ENCODE measurements around the gene FUBP3.

FUBP3 gene

DNA sequence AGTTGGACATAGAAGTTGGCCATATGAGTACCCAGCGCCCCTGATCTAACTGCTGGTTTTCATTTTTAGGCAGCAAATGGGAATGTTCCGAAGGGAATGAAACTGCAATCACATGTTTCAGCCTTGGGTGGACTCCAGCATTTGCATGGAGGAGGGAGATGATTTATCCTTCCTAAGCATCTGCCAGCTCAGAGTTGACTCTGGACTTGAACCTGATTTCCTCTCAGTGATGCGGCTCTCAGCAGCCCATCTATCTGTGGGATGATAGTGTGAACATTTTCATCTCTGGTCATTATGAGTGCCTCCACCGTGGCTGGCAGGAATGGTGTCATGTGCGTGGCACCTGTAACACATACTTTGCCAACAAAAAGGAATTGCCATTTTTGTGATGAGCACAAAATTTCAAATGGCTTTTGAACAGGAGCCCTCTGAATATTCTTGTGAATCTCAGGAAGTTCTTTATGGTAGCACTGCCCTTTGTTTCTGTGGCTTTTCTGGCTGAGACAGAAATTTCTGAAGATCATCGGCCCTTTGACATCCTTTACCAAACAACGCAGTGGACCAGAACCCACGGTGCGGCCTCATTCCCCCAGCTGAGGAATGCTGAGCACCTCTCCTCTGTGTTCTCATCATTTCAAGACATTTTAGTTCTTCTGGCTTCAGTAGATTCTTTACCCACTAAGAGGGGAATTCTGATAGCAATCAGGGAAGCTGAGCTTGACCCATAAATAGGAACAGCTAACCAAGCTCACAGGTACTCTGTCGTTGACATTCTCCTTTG is 28.5 kb downstream of the FUBP3 start:
- no peak for DNase-seq (ENCODE audit: low spot score)

DNA sequence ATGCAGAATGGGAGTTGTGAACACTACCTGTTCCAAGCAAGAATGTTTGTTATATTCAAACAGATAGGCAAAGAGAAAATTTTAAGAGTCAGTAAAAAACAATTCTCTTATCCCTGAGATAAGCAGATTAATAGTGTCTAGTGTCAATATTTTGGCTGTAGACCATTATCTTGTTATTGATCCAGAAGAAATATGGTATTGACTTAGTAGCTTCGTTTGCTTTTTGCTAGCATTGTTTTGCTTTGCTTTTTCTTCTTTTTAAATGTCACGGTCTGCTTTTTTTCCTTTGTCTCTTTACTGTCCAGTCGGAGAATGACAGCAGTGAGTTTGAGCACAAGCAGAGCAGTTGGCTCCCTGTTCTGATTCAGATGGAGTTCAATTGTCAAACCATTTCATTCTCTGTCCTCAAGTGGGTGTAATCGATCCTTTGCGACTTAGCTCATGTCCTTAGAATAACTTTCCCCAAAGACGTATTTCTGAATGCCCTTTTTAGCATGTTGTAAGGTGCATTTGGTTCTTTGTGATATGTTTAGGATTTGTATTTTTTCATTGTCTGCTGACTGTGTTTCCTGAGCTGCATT is 29.3 kb downstream of the FUBP3 start:
- DNase-seq (ENCODE audit: low spot score) = no peak

DNA sequence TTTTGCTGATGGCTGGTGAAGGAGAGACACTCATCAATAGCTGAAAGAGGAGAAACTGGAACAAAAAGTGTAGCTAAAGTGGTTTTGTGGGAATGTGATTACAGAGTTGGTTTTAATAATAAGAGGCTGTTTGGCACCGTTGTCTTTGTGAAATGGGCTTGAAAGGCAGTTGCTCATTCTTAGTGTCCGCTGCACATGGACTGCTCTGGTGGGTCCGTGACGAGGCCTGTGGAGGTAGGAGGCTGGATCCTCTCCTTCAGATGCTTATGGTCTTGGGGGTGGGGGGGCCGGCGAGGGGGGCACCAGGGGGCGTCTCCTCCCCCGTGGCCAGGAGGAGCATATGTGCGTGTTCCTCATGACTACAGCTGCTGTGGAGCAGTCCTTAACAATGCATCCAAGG is 29.8 kb downstream of the FUBP3 start:
- DNase-seq (ENCODE audit: low spot score) = no peak

DNA sequence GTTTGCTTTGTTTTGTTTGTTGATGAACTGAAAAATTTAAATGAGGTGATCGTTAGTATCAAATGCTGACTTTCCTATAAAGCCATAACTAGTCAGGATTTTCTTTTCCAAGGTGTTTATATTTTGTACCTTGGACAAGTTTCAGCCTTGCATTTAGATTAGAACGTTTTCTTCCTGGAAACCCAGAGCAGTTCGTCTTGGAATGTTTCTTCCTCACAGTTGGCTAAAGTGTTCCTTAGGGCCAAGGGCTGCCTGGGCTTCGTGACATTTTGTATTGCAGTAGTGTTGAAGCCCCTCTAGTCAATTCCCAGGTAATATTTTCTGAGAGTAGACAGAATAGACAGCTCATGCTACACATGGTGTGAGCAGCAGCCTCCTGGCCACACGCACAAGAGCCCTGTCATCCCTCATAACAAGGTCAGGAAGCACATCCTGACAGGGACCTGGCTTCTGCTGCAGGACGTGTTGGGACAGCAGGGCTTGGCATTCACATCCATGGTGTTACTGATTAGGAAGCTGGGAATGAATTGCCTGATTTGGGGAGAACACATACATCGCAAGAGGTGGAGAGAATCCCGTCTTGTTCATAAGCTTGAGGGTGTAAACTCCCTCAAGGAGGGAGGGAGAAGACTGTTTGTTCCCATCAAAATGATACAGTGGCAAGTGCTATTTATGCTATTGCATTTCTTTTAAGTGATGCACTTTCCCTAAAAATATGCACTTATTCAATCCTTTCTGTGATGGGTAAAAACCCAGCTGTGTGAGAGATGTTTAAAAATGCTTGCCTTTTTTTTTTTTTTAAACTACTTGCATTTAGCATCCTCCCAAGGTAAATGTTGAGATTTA is 31.7 kb downstream of the FUBP3 start:
- DNase-seq (ENCODE audit: low spot score) = no peak

DNA sequence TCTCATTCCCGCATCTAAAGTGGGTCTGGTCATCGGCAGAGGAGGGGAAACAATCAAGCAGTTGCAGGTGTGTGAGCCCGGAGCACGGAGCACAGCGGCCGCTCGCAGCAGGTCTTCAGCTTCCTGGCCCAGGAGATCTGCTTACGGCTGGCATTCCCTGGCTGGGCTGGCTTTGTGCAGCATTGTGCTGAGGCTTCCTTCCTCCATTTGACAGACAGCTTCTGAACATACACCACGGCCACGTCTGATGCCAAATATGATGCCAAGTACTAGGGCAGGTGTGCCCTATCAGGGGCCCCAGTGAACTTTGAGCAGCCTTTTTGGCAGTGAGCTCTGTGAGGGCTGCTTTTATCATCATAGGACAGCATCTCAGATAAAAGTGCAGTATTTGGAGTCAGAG is 37.1 kb downstream of the FUBP3 start:
- no peak for DNase-seq (ENCODE audit: low spot score)

DNA sequence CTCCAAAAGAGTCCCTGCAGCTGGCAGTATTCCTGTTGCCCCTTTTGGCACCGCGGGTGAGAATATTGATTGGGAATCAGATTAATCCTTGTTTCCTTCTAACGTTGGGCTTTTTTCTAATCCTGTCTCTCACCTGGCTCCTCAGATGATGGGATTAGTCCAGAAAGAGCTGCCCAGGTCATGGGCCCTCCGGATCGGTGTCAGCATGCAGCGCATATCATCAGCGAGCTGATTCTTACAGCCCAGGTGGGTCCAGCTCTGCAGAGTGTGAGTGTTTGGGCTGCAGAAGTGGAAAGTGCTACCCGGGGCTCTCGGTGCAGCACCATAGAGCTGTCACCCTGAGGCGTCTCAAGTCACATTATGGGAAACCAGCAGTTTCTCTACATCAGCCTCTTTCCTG is 44.1 kb downstream of the FUBP3 start:
- no peak for DNase-seq (ENCODE audit: low spot score)

DNA sequence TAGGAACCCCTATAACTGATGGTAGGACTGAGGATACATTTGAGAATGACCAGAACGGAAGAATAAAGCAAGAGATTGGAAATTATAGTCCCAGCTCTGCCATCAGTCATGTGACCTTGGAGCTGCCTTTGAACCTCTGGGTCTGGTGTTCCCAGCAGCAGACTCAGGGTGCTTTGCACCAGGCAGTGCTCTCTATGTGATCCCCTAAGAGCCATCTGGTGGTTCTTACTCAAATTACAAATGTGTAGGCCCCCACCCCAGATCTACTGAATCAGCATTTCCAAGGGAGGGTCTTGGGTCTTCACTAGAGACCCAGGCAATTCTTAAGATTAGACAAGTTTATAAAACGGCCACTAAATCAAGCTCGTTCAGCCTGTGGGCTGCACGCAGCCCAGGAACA is 44.8 kb downstream of the FUBP3 start:
- DNase-seq (ENCODE audit: low spot score) = peak; percentile 35

DNA sequence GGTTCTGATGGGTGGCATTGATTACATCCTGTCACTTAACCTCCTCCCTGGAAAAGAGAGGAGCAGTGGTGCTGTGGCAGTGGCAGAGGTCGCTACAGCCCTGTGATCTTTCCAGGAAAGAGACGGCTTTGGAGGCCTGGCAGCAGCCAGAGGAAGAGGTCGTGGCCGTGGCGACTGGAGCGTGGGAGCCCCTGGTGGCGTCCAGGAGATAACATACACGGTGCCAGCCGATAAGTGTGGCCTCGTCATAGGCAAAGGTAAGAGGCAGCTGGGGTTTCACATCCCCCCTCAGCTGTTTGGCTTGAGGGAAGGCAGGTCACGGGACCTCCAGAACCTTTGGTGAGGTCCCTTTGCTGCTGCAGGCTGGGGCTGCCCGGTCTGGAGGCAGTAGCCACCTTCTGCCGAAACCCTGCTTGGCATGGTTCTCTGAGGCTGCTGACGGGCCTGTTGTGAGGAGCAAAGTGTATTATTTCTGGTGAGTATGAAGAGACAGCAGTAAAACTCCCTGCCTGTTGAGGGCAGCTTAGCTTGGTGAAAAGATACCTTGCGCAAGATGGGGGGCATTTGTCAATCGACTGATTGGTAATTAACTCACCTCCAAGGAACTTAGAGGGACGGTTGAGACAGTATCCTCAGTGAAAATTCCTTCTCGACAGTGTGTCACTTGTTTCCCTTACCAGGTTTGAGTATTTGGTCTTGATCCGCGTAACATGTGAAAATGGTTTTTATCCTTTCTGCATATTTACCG is 47.0 kb downstream of the FUBP3 start:
- no peak for DNase-seq (ENCODE audit: low spot score)

GRCh38 chr9:130627051-130627450 is 47.7 kb downstream of the FUBP3 start:
- no peak for DNase-seq (ENCODE audit: low spot score)

DNA sequence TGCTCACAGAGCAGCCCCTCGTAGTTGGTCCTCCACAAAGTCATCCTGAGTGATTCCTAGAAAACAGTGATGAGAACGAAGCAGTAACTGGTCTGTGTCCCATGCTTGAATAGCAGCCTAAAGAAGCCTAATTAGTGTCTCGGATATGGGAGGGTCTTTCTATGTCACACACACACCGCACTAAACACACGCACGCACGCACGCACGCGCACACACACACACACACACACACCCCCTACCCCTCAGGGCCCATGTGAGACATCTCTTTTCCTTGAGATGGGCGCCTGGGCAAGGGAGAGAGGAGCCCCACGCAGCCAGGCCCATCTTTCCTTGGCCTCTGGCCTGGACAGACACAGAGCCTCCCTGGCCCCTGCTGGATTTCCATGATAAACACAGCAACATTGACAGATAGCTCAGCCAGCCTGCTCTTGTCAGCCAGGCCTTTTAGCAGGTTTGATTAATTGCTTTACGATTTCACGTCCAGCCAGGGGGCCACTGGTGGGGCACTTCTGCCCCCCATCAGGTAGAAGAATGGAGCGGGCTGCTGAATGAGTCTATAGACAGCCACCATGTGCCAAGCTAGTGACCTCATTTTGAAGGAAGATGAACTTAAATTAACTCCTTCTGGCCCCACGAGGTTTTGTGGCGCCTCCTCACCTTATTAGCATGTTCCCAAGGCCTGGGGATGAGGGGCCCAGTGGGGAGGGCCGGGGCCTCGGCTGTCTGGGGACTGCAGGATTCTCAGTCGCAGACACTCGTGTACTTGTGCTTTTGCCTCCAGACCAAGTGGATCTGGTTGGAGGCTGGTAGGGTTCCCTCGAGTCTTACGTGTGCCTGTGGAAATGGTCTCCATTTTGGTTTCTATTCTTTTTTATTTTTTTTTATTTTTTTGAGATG is 48.8 kb downstream of the FUBP3 start:
- no peak for DNase-seq (ENCODE audit: low spot score)

DNA sequence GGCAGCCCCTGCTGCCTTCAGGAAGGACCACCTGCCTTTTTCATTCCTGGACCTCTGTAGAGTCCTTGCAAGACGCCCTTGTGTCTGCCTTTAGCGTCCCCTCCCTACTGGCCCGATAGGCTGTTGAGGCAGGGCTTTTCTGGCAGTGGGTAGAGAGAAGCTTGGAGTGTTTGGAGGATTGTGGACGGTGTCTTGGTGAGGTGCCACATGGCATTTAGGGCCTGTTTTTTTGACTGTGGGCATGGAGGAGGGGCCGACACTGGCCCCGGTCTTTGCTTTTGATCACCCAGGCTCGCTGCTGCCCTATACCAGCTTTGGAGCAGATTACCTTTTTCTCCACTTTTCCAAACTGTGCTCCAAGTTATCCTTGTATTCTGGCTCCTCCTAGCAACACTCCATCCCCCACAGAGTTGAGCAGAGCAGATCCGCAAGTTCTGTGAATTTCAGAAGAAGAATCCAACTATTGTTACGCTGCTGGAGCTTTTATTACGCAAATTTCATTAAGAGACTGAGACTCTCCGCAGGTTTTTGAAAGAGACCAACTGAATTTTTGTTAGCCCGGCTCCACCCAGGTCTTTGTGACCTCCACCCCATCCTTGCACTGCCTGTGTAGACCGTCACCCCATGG is 50.2 kb downstream of the FUBP3 start:
- DNase-seq (ENCODE audit: low spot score) = no peak

GRCh38 chr9:130630071-130630450 is 50.7 kb downstream of the FUBP3 start:
- DNase-seq (ENCODE audit: low spot score) = no peak

- DNase-seq (ENCODE audit: low spot score) = no peak
These were observed 51.3 kb downstream of the FUBP3 start for GRCh38 chr9:130630506-130631330.

DNA sequence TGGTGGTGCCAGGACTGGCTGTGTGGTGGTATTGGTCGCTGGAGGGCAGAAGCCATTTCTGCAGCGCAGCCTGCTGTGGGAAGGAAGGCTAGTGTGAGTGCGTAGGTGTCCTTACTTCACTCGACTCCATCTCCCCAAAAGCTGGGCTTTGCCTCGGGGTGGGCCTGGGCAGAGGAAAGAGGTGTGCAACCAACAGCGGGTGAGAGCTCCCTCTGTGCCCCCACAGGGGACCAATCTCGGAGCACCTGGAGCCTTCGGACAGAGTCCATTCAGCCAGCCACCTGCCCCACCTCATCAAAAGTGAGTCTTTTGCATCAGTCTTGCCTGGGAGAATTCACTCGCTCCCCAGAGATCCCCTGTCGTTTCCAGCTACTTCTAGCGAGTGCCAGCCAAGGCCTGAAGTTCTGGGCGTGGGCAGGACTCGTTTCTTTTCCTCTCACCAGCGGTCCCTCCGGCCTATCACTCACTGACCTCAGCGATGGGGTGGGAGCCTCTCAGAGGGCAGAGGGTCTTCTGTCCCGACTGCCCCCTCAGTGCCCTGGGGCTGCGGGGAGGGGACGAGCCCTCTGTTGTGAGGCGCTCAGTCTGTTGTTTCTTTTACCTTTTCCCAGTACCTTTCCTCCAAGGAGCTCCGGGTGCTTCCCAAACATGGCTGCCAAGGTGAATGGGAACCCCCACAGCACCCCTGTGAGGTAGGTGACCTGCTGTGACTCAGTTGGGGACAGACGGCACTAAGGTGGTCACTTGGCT is 52.1 kb downstream of the FUBP3 start:
- DNase-seq (ENCODE audit: low spot score) = no peak

- DNase-seq (ENCODE audit: low spot score) = no peak
These were observed 52.8 kb downstream of the FUBP3 start for GRCh38 chr9:130632081-130632710.

- DNase-seq (ENCODE audit: low spot score) = no peak
These were observed 53.5 kb downstream of the FUBP3 start for GRCh38 chr9:130632841-130633240.

DNA sequence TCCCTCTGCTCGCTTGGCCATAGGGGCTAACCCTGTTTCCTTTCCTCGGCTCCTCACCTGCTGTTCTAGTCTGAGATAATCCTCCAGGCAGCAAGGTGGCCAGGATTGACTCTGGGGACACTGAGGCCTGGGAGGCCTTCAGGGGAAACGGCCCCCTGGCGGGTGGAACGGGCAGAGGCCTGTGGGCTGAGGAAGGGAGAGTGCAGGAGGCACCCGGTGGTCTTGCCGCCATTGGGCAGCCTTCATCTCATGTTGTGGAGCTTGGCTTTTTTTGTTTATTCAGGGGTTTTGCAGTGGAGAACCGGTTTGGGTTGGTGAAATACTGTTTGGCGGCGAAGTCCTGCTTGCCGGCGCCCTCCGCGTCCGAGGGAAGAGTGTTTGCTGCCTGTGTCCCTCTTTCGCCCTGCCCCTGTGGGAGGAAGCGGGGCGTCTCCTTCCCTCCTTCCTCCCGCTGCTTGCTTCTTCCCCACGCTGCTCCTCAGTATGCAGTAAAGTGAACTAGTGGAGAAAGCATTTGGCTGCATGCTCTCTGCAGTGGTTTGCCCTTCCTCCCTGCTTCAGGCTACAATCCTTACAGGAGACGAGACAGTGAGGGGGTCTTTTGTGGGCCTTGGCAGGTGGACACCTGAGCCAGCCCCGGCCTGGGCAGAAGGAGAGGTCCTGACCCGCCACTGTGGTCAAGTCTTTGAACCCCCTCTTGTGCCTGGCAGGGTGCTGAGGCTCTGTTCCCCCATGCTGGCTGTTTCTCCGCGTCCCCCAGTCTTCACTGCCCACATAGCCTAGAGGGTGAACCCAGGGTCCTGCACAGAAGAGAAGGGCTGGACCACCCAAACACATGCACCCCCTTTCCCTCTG is 54.2 kb downstream of the FUBP3 start:
- no peak for DNase-seq (ENCODE audit: low spot score)
